IMR-90 (cell line): ENCODE data around the gene CRYBG3.

Experiments used
- POLR2A ChIP-seq: IDR thresholded peaks from 2 replicates; pipeline ENCODE4 v1.6.1; 2012; ENCODE audit warnings: mild to moderate bottlenecking, low read depth, low read length
- TF ChIP-seq, protein P1 (sequence below): conservative IDR thresholded peaks from 2 replicates; pipeline ENCODE4 v1.5.1; 2012; ENCODE audit warnings: mild to moderate bottlenecking, low read depth, low read length, improper control_type of control experiment

DNA sequence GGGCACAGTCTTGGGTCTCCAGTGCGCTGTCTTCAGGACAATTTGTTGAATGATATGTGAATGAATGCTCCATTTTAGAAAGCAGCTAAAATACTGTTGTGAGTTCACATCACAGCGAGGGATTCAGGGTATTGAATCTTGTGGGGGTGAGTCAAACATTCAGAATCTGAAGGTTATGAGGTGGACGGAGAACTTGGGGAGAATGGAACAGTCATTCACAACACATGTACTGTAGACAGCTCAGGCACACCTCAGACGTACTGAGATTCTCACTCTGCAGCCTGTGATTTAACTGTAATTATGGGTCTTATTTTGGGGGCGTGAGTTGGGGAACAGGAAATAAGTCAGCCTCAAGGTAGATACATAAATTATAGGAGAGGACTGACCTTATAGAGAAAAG, 13.9 kb downstream of the CRYBG3 start:
- TF ChIP-seq, protein P1, sequence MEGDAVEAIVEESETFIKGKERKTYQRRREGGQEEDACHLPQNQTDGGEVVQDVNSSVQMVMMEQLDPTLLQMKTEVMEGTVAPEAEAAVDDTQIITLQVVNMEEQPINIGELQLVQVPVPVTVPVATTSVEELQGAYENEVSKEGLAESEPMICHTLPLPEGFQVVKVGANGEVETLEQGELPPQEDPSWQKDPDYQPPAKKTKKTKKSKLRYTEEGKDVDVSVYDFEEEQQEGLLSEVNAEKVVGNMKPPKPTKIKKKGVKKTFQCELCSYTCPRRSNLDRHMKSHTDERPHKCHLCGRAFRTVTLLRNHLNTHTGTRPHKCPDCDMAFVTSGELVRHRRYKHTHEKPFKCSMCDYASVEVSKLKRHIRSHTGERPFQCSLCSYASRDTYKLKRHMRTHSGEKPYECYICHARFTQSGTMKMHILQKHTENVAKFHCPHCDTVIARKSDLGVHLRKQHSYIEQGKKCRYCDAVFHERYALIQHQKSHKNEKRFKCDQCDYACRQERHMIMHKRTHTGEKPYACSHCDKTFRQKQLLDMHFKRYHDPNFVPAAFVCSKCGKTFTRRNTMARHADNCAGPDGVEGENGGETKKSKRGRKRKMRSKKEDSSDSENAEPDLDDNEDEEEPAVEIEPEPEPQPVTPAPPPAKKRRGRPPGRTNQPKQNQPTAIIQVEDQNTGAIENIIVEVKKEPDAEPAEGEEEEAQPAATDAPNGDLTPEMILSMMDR: no peak
- TF ChIP-seq POLR2A: no peak
